Lower leg skin (tissue), 3 donors: ENCODE data around the gene CHAC2.

ENCODE experiments used
- POLR2A ChIP-seq, 2 donors: fragments of 450-650 bp; IDR thresholded peaks; one replicate each; pipeline ENCODE4 v1.6.1; 2016 to 2017; ENCODE audit warnings: antibody characterized with exemption in 2 of 2, mild to moderate bottlenecking in 1 of 2, moderate library complexity in 1 of 2
- TF ChIP-seq, protein P1 (sequence below), 3 donors: fragments of 450-650 bp; IDR thresholded peaks; one replicate each; pipeline ENCODE4 v1.5.1; 2016; ENCODE audit warnings: antibody characterized with exemption in 3 of 3, mild to moderate bottlenecking in 3 of 3, moderate library complexity in 2 of 3

GRCh38 chr2:53793821-53794220 is 26.2 kb downstream of the CHAC2 start:
- TF ChIP-seq, protein P1, sequence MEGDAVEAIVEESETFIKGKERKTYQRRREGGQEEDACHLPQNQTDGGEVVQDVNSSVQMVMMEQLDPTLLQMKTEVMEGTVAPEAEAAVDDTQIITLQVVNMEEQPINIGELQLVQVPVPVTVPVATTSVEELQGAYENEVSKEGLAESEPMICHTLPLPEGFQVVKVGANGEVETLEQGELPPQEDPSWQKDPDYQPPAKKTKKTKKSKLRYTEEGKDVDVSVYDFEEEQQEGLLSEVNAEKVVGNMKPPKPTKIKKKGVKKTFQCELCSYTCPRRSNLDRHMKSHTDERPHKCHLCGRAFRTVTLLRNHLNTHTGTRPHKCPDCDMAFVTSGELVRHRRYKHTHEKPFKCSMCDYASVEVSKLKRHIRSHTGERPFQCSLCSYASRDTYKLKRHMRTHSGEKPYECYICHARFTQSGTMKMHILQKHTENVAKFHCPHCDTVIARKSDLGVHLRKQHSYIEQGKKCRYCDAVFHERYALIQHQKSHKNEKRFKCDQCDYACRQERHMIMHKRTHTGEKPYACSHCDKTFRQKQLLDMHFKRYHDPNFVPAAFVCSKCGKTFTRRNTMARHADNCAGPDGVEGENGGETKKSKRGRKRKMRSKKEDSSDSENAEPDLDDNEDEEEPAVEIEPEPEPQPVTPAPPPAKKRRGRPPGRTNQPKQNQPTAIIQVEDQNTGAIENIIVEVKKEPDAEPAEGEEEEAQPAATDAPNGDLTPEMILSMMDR (IDR thresholded peaks at IDR 0.05) = no peak
- TF ChIP-seq POLR2A (IDR thresholded peaks at IDR 0.05) = no peak
